OCI-LY3 (cell line): ENCODE measurements around the gene GIT2.

Source experiments
- EZH2phosphoT487 ChIP-seq: fragments of 200-600 bp; shearing (Covaris generic); IDR thresholded peaks from 2 replicates; pipeline ENCODE4 v1.6.1; 2018; ENCODE audit warnings: antibody characterized with exemption, mixed run types, low read depth
- TF ChIP-seq, protein P1 (sequence below): fragments of 200-600, 300-600 bp; sonication (generic); IDR thresholded peaks from 2 replicates; pipeline ENCODE4 v1.5.1; 2014; ENCODE audit warnings: antibody characterized with exemption, low read length, low read depth

DNA sequence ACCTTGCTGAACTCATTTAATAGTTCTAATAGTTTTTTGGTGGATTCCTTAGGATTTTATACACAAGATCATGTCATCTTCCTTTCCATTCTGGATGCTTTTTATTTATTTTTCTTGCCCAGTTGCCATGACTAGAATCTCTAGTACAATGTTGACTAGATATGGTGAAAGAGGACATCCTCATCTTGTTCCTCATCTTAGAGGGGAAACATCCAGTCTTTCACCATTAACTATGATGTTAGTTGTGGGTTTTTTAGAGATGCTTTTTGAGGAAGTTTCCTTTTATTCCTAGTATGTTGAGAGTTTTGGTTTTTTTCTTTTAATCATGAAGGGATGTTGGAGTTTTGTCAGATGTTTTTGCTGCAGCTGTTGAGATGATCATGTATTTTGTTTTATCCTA lies 11.7 kb upstream of the GIT2 start:
- no peak for TF ChIP-seq EZH2phosphoT487
- TF ChIP-seq, protein P1, sequence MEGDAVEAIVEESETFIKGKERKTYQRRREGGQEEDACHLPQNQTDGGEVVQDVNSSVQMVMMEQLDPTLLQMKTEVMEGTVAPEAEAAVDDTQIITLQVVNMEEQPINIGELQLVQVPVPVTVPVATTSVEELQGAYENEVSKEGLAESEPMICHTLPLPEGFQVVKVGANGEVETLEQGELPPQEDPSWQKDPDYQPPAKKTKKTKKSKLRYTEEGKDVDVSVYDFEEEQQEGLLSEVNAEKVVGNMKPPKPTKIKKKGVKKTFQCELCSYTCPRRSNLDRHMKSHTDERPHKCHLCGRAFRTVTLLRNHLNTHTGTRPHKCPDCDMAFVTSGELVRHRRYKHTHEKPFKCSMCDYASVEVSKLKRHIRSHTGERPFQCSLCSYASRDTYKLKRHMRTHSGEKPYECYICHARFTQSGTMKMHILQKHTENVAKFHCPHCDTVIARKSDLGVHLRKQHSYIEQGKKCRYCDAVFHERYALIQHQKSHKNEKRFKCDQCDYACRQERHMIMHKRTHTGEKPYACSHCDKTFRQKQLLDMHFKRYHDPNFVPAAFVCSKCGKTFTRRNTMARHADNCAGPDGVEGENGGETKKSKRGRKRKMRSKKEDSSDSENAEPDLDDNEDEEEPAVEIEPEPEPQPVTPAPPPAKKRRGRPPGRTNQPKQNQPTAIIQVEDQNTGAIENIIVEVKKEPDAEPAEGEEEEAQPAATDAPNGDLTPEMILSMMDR = no peak
